Kidney (tissue), 14 donors: ENCODE data around the gene STXBP5. TPM values are rescaled to one million over a fixed set of nuclear protein-coding genes. Genes with fewer than 3 reads are reported as not detected.

Source experiments
- DNase-seq, 5 donors: peaks; one replicate each; pipeline ENCODE4 v3.0.0-alpha.2; 2013 to 2020
- FAIRE-seq: peaks from 2 replicates; lab custom pipeline; 2012; peaks lifted over from hg19 to GRCh38; lab: Jason Lieb, UNC
- H3K27ac ChIP-seq, 2 donors: one replicate each; pipeline ENCODE4 v1.7.0; 2013; ENCODE audit warnings: low read depth in 2 of 2, low read length in 2 of 2, inconsistent platforms in 1 of 2
- H3K27me3 ChIP-seq: one replicate; pipeline ENCODE4 v1.7.1; 2013; ENCODE audit warnings: low read length, inconsistent platforms; ENCODE audit not compliant: control insufficient read depth, insufficient read depth
- H3K36me3 ChIP-seq, 3 donors: one replicate each; pipeline versions ENCODE4 v1.7.0 to v1.7.1; 2013; ENCODE audit warnings: low read length in 3 of 3, control low read depth in 1 of 3, inconsistent platforms in 1 of 3; ENCODE audit not compliant: insufficient read depth in 3 of 3, control insufficient read depth in 2 of 3
- H3K4me1 ChIP-seq, 3 donors: one replicate each; pipeline versions ENCODE4 v1.7.0 to v1.7.1; 2013; ENCODE audit warnings: low read length in 3 of 3, inconsistent platforms in 1 of 3, low read depth in 1 of 3; ENCODE audit not compliant: control insufficient read depth in 2 of 3, insufficient read depth in 2 of 3
- H3K4me3 ChIP-seq, 3 donors: one replicate each; pipeline versions ENCODE4 v1.7.0 to v1.8.1; 2013; ENCODE audit warnings: low read length in 3 of 3, control low read depth in 1 of 3, inconsistent platforms in 1 of 3
- H3K9ac ChIP-seq, 3 donors: one replicate each; pipeline versions ENCODE4 v1.7.0 to v1.7.1; 2013; ENCODE audit warnings: low read length in 3 of 3, control low read depth in 1 of 3, inconsistent platforms in 1 of 3
- H3K9me3 ChIP-seq, 3 donors: one replicate each; pipeline versions ENCODE4 v1.7.0 to v1.7.1; 2013; ENCODE audit warnings: low read length in 3 of 3, control low read depth in 1 of 3, inconsistent platforms in 1 of 3; ENCODE audit not compliant: control insufficient read depth in 2 of 3, insufficient read depth in 1 of 3
- CTCF ChIP-seq: IDR thresholded peaks from 3 replicates; pipeline ENCODE4 v1.5.1; 2012; ENCODE audit warnings: mild to moderate bottlenecking, moderate library complexity, borderline replicate concordance; ENCODE audit not compliant: insufficient read depth; ENCODE audit errors: extremely low read depth
- intact Hi-C: fragments of 100-400 bp; cut with DNase I; formaldehyde crosslinking; loops from one replicate; pipeline ENCODE4 v1.11.1; 2022
- polyA plus RNA-seq: library from polyadenylated mRNA; stranded (reverse); fragments of 350-450 nt; fragmentation: Illumina TruSeq; extraction: RNeasy Lipid Tissue Mini Kit (QIAGEN cat#74804); gene quantifications from one replicate; pipeline ENCODE4 v1.2.3, GENCODE V29; 2014; ENCODE audit warnings: low read depth, low replicate concordance; ENCODE audit not compliant: insufficient read depth
- total RNA-seq: library from RNA; stranded (reverse); fragmentation: NEBNext Ultra II Directional; extraction: Animal tissue kit (Norgen Biotek cat#: 25700); gene quantifications from one replicate; pipeline ENCODE4 v1.2.1, GENCODE V29; 2021
- donor health status: control.
- donor health status: control.
- donor health status: control.
- donor health status: control.
- donor health status: control.
- donor health status: DM: yes; HTN: yes; CAD: no.
- donor health status: Normal renal cell carcinoma (clear cell type).

STXBP5 gene
- total and polyA plus RNA-seq, 2 donors from 2014 or later = 2.0 to 13.6 TPM

GRCh38 chr6:147166992-147167391 lies 37.2 kb upstream of the STXBP5 start:
- Histone ChIP-seq H3K9me3 (no peaks in the 10 kb centered on the region), H3K27me3 (no peaks in the 10 kb centered on the region), H3K9ac (no peak overlapping the region), H3K4me1 (no peaks in the 10 kb centered on the region), H3K4me3 (no peak overlapping the region), H3K27ac (no peak overlapping the region), H3K36me3 (no peaks in the 10 kb centered on the region)
- no peak for TF ChIP-seq CTCF
- intact Hi-C loops = no loop called here
- DNase-seq (no peak), FAIRE-seq (no peak)

- Histone ChIP-seq H3K36me3 (no peaks in the 10 kb centered on the region), H3K9me3 (no peaks in the 10 kb centered on the region), H3K9ac (no peak overlapping the region), H3K27me3 (no peaks in the 10 kb centered on the region), H3K4me3 (no peak overlapping the region), H3K27ac (no peak overlapping the region), H3K4me1 (no peaks in the 10 kb centered on the region)
- no peak for TF ChIP-seq CTCF
- no peak for DNase-seq
- intact Hi-C loops = no loop called here
- FAIRE-seq = no peak
These were observed 36.4 kb upstream of the STXBP5 start for GRCh38 chr6:147167576-147168461.

- Histone ChIP-seq H3K27me3 (no peaks in the 10 kb centered on the region), H3K4me3 (no peak overlapping the region), H3K9me3 (no peaks in the 10 kb centered on the region), H3K27ac (no peak overlapping the region), H3K36me3 (no peaks in the 10 kb centered on the region), H3K9ac (no peak overlapping the region), H3K4me1 (no peaks in the 10 kb centered on the region)
- no peak for TF ChIP-seq CTCF
- intact Hi-C loops = no loop called here
- FAIRE-seq (no peak), DNase-seq (no peak)
These were observed 34.7 kb upstream of the STXBP5 start for GRCh38 chr6:147169529-147169928.
